T-helper 17 cell (primary cell): ENCODE data around the gene HOXB9. TPM values are rescaled to one million over a fixed set of nuclear protein-coding genes. Genes with fewer than 3 reads are reported as not detected.

ENCODE experiments used
- ATAC-seq: fragments of 150-1000 bp; cut with Tn5 transposase; 2 replicates; pipeline ENCODE4 v1.10.0; 2021; ENCODE audit warnings: mild to moderate bottlenecking, moderate library complexity
- DNase-seq, 3 donors: peaks; one replicate each; pipeline versions ENCODE4 v3.0.0 to v3.0.0-alpha.2; 2020 to 2021
- H3K9me3 ChIP-seq: one replicate; pipeline ENCODE4 v1.7.0; 2013; ENCODE audit warnings: low read length, mild to moderate bottlenecking; ENCODE audit not compliant: control insufficient read depth, poor library complexity, severe bottlenecking
- H3K27ac Mint-ChIP-seq: one replicate; pipeline ENCODE4 v1.8.0; 2022; ENCODE audit warnings: mild to moderate bottlenecking, moderate library complexity, mixed read lengths
- H3K27me3 Mint-ChIP-seq: one replicate; pipeline ENCODE4 v1.8.0; 2022; ENCODE audit warnings: mixed read lengths
- H3K36me3 Mint-ChIP-seq: one replicate; pipeline ENCODE4 v1.8.0; 2022; ENCODE audit warnings: low read depth, mixed read lengths
- H3K4me1 Mint-ChIP-seq: one replicate; pipeline ENCODE4 v1.8.0; 2022; ENCODE audit warnings: mild to moderate bottlenecking, mixed read lengths
- H3K4me3 Mint-ChIP-seq: one replicate; pipeline ENCODE4 v1.8.0; 2022; ENCODE audit warnings: mild to moderate bottlenecking, moderate library complexity, mixed read lengths
- total RNA-seq, 4 donors: library from RNA in 2 of 4; stranded (reverse) in 2 of 4; gene quantifications; one replicate each; pipeline ENCODE4 v1.2.3 and lab custom pipeline; 2022 to 2026

Gene HOXB9
- total RNA-seq, 2 donors from 2014 or later, result 0.16 TPM; not detected in 1

DNA sequence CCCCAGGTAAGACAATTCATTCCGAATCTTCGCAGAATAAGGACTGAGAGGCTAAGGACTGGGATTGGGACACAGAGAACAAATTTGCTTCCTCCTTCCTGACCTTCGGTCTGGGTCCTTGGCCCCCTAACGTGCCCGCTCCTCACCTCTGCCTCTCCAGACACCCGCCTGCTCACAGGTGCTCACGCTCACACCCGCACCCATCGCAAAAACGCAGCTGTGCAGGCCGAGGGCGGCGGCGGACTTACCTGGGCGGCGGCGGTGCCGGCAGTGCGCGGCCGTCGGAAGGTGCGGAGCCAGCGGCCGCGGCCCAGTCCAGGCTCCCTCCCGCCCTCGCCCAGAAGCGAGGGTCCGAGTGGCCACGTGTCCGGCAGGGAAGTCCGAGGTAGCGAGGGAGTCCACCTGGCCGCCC lies 7.1 kb upstream of the HOXB9 start:
- no peaks in the 10 kb centered on the region for H3K9me3 ChIP-seq
- H3K4me3 Mint-ChIP-seq, result no peak overlapping the region
- peaks cover 7% of the 10 kb centered on the region for H3K4me1 Mint-ChIP-seq
- peaks cover 2% of the 10 kb centered on the region for H3K36me3 Mint-ChIP-seq
- no peak overlapping the region for H3K27ac Mint-ChIP-seq
- DNase-seq, result peak in 1 of 3 donors; percentile 3
- peaks cover 94% of the 10 kb centered on the region for H3K27me3 Mint-ChIP-seq
- no peak for ATAC-seq

- H3K9me3 ChIP-seq, result no peaks in the 10 kb centered on the region
- Mint-ChIP-seq H3K27me3 (peaks cover 94% of the 10 kb centered on the region), H3K4me1 (peaks cover 6% of the 10 kb centered on the region), H3K36me3 (peaks cover 2% of the 10 kb centered on the region), H3K4me3 (no peak overlapping the region), H3K27ac (no peak overlapping the region)
- ATAC-seq (no peak), DNase-seq (peak in 1 of 3 donors; percentile 2)
Measured at GRCh38 chr17:48632579-48633265, 6.6 kb upstream of the HOXB9 start.

- H3K4me3 Mint-ChIP-seq, result no peak overlapping the region
- H3K27ac Mint-ChIP-seq, result no peak overlapping the region
- peaks cover 2% of the 10 kb centered on the region for H3K36me3 Mint-ChIP-seq
- H3K4me1 Mint-ChIP-seq, result peaks cover 7% of the 10 kb centered on the region
- peak in 1 of 3 donors; percentile 3 for DNase-seq
- H3K27me3 Mint-ChIP-seq, result peaks cover 94% of the 10 kb centered on the region
- H3K9me3 ChIP-seq, result no peaks in the 10 kb centered on the region
- no peak for ATAC-seq
Measured at GRCh38 chr17:48631693-48632578, 5.8 kb upstream of the HOXB9 start.

DNA sequence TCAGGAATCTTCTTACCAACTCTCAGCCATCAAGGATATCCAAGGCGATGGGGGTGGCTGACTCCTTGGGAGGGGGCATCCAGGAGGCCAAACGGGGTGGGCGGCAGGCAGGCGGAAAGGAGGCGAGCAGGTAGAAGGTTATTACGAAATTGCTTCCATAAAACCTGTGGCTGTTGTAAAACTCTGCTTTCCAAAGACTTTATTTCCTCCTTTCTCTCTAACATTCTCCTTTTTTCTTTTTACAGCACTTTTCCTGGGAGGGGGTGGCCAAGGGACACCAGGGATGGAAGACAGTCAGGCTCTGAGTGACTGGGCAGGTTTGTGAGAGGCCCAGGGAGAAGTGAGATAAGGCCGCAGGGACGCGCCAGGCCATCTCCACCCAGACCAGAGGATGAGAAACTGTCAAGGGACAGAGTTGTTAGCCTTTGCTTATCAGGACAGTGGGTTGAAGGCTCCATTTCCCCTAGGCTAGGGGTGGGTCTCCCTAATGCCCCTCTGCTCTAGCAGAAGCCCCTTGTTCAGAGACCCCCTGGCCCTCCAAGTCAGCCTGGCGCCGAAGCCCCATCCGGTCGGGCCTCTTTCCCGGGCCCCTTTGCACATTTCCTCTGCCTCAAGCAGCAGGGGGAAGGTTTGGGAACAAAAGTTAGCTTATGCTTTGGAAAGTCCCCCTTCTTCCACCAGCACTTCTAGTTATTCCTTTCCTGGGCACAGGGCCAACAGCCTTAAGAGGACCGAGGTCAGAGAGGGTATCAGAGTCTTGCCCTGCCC lies 5.0 kb upstream of the HOXB9 start:
- H3K4me1 Mint-ChIP-seq, result peaks cover 11% of the 10 kb centered on the region
- DNase-seq, result peak in 1 of 3 donors; percentile 1

DNA sequence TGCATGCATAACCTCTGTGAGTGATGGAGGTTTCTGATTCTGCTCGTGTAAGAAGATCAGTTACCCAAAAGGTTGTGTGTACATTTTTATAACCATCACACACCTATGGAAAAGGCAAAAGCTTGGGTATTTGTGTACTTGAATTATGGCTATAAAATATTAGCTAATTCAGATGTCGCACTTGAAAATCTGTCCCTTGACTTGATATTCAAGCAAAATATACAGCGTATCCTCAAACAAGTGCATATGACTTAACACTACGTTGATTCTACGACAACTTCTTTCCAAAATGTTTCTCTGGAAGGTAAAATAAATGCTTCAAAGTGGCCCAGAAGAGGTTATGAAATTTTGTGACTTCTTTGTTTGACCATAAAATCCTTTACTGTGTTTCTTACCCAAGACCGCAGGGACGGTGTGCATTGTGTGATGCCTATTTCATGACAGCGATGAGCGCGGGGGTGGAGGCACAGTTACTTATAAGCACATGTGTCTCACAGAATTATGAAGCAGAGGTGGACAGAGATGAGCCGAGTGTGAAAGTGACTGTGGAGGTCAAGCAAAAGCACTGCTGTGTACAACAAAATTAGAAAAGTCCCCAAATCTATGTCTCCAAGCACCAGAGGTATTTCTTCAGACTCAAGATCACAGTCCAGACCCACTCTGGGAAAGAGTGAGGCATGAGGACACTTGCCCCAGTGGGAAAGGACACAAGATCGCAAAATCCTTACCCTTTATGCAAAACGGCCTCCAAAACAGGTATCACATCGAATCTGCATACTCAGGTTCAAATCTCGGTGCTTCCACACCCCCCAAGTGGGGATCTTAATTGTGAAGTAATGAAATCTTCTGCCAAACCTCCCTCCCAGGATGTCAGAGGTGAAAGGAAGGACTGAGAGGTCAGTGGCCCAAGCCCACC lies 4.1 kb upstream of the HOXB9 start:
- Mint-ChIP-seq H3K27me3 (peaks cover 92% of the 10 kb centered on the region), H3K27ac (no peak overlapping the region), H3K4me3 (no peak overlapping the region), H3K36me3 (peaks cover 3% of the 10 kb centered on the region), H3K4me1 (peaks cover 15% of the 10 kb centered on the region)
- ATAC-seq (no peak), DNase-seq (peak in 1 of 3 donors; percentile 1)
- H3K9me3 ChIP-seq, result no peaks in the 10 kb centered on the region

More for the DNA sequence above, 5.0 kb upstream of the HOXB9 start:
- peaks cover 94% of the 10 kb centered on the region for H3K27me3 Mint-ChIP-seq
- H3K4me3 Mint-ChIP-seq, result no peak overlapping the region
- H3K9me3 ChIP-seq, result no peaks in the 10 kb centered on the region
- ATAC-seq, result no peak
- no peak overlapping the region for H3K27ac Mint-ChIP-seq
- peaks cover 2% of the 10 kb centered on the region for H3K36me3 Mint-ChIP-seq

DNA sequence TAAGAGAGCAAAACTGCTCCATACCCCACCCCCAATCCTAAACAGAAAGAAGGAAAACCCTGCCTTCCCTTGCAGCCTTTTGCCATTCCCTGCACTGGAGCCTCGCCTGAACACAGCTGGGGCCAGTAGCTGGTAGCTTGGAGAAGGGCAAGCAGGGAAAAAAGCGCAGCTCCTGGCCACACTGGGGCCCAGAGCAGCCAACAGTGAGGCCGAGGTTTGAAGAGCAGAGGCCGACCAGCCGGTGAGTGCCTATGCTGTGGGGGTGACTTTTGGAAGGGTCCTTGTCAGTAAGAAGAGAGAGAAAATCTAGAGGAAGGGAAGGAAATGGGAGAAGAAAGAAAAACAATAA lies 3.2 kb upstream of the HOXB9 start:
- Mint-ChIP-seq H3K4me3 (no peak overlapping the region), H3K4me1 (peaks cover 15% of the 10 kb centered on the region), H3K27ac (no peak overlapping the region), H3K27me3 (peaks cover 85% of the 10 kb centered on the region), H3K36me3 (peaks cover 3% of the 10 kb centered on the region)
- DNase-seq, result no peak
- ATAC-seq, result no peak
- H3K9me3 ChIP-seq, result no peaks in the 10 kb centered on the region

GRCh38 chr17:48628649-48629410 lies 2.7 kb upstream of the HOXB9 start:
- Mint-ChIP-seq H3K27me3 (peaks cover 85% of the 10 kb centered on the region), H3K36me3 (peaks cover 3% of the 10 kb centered on the region), H3K4me3 (no peak overlapping the region), H3K4me1 (peaks cover 13% of the 10 kb centered on the region), H3K27ac (no peak overlapping the region)
- DNase-seq, result no peak
- no peak for ATAC-seq
- no peaks in the 10 kb centered on the region for H3K9me3 ChIP-seq

DNA sequence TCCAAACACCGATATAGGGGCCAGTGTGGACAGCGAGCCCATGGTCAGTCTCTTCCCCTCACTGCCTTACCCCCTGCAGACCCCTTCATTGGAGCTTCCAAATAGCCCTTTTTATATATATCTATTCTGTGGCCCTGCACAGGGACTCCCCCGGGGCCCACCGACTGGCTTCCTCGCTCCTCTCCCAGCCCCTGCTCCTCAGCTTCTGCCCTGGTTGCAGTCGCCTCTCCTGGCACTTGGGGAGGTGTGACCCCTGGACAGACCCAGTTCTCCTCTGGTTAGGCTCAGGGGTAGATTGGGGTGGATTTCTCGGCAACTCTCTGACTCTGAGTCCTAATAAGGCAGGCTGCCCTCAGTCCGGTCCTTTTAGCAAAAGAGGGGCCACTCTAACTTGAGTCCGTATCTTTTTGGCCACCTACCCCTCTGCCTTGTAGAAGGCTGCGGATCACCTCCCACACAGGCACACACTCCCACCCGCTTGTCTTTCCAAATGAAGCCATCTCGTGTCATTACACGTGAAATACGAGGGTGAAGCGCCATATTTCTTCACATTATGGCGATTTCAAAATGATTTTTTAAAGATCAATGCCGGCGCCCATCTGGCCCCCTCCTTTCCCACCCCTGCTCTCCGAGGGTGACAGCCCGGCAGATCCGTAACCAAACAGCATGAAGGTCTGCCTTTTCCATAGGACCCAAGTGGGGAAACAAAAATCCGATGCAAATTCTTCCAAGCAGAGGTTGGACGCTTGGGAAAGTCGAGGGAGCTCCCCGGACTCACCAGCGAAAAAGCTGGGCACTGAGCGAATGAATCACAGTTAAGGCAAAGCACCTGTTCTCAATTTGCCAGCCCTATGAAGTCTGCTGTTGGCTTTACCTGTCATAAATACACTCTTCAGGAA lies 1.7 kb upstream of the HOXB9 start:
- Mint-ChIP-seq H3K4me3 (peak overlapping the region; percentile 7), H3K36me3 (peaks cover 4% of the 10 kb centered on the region), H3K27me3 (peaks cover 90% of the 10 kb centered on the region), H3K27ac (no peak overlapping the region), H3K4me1 (peaks cover 14% of the 10 kb centered on the region)
- no peak for ATAC-seq
- DNase-seq, result no peak
- H3K9me3 ChIP-seq, result no peaks in the 10 kb centered on the region

DNA sequence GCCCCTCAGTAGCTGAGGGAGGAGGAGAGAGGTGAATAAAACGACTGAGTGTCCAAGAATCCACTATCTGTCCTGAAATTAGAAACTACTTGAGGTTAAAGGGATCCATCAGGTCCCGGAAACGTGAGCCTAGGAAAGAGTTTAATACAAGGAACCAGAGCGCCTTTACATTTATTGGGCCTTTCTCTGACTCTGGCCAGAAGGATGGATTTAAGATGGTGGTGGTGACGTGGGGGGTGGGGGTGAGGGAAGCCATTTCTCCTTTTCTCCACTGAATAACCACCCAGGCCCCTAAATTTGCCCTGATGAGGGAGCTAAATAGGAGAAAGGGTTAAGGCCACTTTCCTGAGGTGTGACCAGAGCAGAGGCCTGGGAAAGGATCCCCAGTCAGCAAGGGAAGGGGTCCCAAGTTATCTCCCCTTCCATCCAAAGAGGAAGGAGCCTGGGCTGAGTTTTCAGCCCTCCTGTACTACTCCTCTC lies 1.0 kb upstream of the HOXB9 start:
- Mint-ChIP-seq H3K4me3 (peak overlapping the region; percentile 91), H3K27me3 (peaks cover 90% of the 10 kb centered on the region), H3K36me3 (peaks cover 5% of the 10 kb centered on the region), H3K27ac (no peak overlapping the region), H3K4me1 (peaks cover 17% of the 10 kb centered on the region)
- H3K9me3 ChIP-seq, result no peaks in the 10 kb centered on the region
- DNase-seq (no peak), ATAC-seq (no peak)

- Mint-ChIP-seq H3K36me3 (peaks cover 9% of the 10 kb centered on the region), H3K27me3 (peaks cover 91% of the 10 kb centered on the region), H3K27ac (no peak overlapping the region), H3K4me3 (peak overlapping the region; percentile 91), H3K4me1 (peaks cover 17% of the 10 kb centered on the region)
- DNase-seq (peak in 2 of 3 donors; percentile 27 to 36), ATAC-seq (peak; percentile 72)
- no peaks in the 10 kb centered on the region for H3K9me3 ChIP-seq
Measured at GRCh38 chr17:48625495-48626244, 488 bp downstream of the HOXB9 start.
